C4-2B (cell line): ENCODE measurements around the gene EHBP1L1.

Experiments used
- H3K27ac ChIP-seq: fragments of 450-650 bp; 2 replicates; pipeline ENCODE4 v1.5.1; 2017
- ZFX ChIP-seq: fragments of 450-650 bp; IDR thresholded peaks from 2 replicates; pipeline ENCODE4 v1.6.1; 2017
- TF ChIP-seq, protein P1 (sequence below): fragments of 450-650 bp; conservative IDR thresholded peaks from 2 replicates; pipeline ENCODE4 v1.5.1; 2017; ENCODE audit warnings: mild to moderate bottlenecking

The EHBP1L1 gene

DNA sequence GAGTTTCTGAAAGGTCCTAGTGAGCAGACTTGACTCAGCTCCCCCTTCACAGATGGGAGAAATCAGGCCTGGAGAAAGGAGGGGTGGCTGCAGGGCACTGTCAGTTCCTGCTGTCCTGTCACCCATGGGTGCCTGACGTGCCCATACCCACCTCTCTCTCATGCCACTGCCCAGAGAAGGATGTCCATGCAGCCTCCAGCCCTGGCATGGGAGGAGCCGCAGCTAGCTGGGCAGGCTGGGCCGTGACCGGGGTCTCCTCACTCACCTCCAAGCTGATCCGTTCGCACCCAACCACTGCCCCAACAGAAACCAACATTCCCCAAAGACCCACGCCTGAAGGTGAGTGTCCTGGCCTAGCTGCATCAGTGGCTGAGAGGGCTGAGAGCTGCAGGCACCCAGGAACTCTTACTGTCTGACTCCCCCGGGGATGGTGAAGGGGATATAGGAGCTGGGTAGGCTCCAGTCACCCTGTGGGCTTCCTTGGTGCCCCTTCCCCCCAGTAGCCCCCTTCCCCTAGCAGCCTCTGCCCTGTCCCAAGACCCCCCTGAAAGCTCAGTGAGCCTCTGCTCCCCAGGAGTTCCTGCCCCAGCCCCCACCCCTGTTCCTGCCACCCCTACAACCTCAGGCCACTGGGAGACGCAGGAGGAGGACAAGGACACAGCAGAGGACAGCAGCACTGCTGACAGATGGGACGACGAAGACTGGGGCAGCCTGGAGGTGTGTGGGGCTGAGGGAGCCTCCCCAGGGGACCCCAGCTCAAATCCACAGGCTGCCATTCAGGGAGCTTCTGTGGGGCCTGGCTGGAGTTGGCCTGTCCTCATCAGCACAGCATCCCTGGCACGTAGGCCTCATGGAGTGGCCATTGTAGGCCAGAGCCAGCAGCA is 39.2 kb upstream of the EHBP1L1 start:
- 0 out of 2 replicates have a peak overlapping the region, but pooled peaks have one; percentile 95 for H3K27ac ChIP-seq
- TF ChIP-seq, protein P1, sequence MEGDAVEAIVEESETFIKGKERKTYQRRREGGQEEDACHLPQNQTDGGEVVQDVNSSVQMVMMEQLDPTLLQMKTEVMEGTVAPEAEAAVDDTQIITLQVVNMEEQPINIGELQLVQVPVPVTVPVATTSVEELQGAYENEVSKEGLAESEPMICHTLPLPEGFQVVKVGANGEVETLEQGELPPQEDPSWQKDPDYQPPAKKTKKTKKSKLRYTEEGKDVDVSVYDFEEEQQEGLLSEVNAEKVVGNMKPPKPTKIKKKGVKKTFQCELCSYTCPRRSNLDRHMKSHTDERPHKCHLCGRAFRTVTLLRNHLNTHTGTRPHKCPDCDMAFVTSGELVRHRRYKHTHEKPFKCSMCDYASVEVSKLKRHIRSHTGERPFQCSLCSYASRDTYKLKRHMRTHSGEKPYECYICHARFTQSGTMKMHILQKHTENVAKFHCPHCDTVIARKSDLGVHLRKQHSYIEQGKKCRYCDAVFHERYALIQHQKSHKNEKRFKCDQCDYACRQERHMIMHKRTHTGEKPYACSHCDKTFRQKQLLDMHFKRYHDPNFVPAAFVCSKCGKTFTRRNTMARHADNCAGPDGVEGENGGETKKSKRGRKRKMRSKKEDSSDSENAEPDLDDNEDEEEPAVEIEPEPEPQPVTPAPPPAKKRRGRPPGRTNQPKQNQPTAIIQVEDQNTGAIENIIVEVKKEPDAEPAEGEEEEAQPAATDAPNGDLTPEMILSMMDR: no peak
- TF ChIP-seq ZFX: peak; percentile 10; the same call in 1 of the 2 replicates

DNA sequence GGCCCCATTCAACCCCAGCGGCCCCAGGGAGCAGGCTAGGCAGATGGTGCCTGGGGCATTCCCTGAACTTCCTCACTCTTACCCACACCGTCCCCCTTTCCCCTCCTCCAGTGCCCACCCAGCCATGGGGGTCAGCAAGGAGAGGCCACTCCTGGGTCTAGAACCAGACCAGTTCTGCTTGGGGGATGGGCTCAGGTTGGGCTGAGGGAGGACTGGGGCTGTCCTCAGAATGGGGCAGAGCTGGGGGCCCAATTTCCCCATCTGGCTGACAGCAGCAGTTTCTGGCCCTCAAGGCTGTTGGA is 38.6 kb upstream of the EHBP1L1 start:
- TF ChIP-seq ZFX: no peak
- TF ChIP-seq, protein P1: no peak
- 0 out of 2 replicates have a peak overlapping the region, but pooled peaks have one; percentile 95 for H3K27ac ChIP-seq

DNA sequence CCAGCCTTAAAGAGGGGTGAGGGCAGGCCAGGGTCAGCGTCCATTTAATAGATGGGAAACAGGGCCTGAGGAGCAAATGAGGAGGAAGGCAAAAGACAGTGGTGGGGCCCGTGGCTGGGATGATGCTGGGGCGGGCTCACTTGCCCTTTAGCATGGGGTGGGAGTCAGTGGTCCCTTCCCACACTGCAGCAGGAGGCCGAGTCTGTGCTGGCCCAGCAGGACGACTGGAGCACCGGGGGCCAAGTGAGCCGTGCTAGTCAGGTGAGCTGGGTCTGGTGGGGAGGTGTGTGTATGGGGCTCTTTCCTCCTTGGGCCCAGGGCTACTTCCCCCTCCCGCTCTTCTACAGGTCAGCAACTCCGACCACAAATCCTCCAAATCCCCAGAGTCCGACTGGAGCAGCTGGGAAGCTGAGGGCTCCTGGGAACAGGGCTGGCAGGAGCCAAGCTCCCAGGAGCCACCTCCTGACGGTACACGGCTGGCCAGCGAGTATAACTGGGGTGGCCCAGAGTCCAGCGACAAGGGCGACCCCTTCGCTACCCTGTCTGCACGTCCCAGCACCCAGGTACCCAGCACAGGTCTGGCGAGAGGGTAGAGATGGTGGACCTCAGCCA is 38.1 kb upstream of the EHBP1L1 start:
- no peak for TF ChIP-seq ZFX
- TF ChIP-seq, protein P1: no peak
- peak overlapping the region; percentile 95; the same call in 1 of the 2 replicates for H3K27ac ChIP-seq

DNA sequence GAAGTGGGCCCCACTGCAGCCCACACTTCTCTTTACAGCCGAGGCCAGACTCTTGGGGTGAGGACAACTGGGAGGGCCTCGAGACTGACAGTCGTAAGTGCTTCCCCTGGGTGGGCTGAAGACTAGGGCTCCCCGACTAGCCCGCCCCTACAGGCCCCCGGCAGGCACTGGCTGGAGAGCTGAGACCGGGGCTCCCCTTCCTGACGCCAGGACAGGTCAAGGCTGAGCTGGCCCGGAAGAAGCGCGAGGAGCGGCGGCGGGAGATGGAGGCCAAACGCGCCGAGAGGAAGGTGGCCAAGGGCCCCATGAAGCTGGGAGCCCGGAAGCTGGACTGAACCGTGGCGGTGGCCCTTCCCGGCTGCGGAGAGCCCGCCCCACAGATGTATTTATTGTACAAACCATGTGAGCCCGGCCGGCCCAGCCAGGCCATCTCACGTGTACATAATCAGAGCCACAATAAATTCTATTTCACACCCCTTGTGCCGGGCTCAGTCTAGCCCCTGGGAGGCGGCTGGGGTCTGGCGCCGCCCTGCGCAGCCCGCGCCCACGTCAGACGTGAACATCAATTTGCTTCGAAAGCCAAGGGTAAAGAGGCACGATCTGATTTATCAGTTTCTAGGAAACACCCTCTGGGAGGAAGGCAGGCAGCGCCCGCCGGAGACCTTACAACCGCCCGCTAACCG is 37.5 kb upstream of the EHBP1L1 start:
- H3K27ac ChIP-seq: peak overlapping the region; percentile 95
- TF ChIP-seq ZFX: no peak

DNA sequence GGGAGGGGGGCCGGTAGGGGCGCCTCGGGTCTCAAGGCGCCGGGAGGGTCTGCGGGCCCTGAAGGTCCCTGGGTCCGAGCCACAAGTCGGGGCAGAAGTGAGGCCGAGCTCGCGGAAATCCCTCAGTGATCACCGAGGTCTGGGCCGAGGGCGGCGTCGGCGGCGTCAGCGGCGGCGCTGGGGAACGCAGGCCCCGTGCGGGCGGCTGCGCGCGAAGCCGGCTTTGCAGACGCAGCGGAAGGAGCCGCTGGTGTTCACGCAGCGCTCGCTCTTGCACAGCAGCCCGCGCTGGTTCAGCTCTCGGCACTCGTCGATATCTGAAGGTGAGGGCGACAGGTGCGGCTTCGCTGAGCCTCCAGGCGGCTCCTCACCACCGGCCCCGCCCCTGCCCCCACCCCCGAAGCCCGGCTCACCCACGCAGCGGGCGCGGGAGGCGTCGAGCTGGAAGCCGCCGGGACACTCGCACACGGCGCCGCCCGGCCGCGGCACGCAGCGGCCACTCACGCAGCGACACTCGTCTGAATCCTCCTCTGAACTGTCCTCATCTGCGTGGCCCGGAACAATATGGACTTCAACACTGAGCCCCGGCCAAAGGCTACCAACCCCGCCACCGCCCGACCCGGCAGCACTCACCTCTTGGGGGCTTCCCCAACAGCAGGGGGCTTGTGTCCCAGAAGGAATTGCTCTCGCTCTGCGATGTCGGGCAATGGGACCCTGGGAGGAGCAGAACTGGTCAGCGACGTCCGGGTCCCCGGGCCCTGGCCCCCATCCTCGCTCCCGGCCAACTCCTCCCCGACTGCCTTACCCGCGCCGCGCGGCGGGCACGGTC is 36.7 kb upstream of the EHBP1L1 start:
- TF ChIP-seq ZFX: no peak
- TF ChIP-seq, protein P1: no peak; the same call in 1 of the 2 replicates
- peak overlapping the region; percentile 95 for H3K27ac ChIP-seq

DNA sequence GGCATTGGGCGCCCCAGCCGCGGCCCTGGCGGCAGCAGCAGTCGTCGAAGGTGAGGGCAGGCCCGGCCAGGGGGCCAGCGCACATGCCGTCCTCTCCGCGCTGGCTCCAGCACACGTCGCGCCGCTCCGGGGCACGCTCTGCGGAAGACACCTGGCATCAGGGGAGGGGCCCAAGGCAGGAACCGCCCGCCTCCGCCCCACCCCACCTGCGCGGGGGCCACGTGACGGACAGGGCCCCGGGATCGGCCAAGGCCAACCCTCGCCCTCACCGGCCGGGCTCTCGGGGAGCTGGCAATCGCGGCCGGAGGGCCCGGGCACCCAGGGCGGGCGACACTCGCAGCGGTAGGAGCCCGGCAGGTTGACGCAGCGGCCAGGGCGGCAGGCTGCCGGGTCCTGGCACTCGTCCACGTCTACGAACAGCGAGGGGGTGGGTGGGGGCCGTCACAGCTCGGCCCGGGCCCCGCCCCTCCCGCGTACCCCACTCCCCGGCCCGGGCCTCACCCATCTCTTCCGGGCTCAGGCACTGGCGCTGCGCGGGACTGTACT is 36.0 kb upstream of the EHBP1L1 start:
- H3K27ac ChIP-seq: peak overlapping the region; percentile 95
- peak; percentile 53 for TF ChIP-seq ZFX
- TF ChIP-seq, protein P1: no peak
